BJ (cell line): ENCODE data around the gene MFAP2. TPM values are rescaled to one million over a fixed set of nuclear protein-coding genes. Genes with fewer than 3 reads are reported as not detected.
"Not testable (repeated sequence)": the region's sequence is repeated elsewhere in the genome, so short reads cannot be mapped to it uniquely, and the experiment has no call there.

ENCODE experiments used
- CTCF ChIA-PET: fragments of 350-600 bp; formaldehyde crosslinking; extraction: SDS; loops from one replicate; lab custom pipeline; 2021; ENCODE audit warnings: antibody characterized with exemption, inconsistent platforms; lab: Yijun Ruan, JAX
- POLR2A ChIA-PET: fragments of 300-600 bp; sonication (Branson Sonifier 250); formaldehyde crosslinking; extraction: SDS; loops from one replicate; lab custom pipeline; 2021; ENCODE audit warnings: antibody characterized with exemption; lab: Charles Lee
- DNase-seq: peaks from one replicate; pipeline ENCODE4 v3.0.0-alpha.2; 2011; ENCODE audit warnings: low read depth
- H3K27me3 ChIP-seq: 2 replicates; pipeline ENCODE4 v1.6.0; 2011; ENCODE audit warnings: low read length; ENCODE audit not compliant: control insufficient read depth, insufficient read depth
- H3K36me3 ChIP-seq: 2 replicates; pipeline ENCODE4 v1.5.1; 2011; ENCODE audit warnings: low read length; ENCODE audit not compliant: control insufficient read depth, insufficient read depth
- H3K4me3 ChIP-seq: 2 replicates; pipeline ENCODE4 v1.5.1; 2011; ENCODE audit warnings: low read depth, mild to moderate bottlenecking, control low read depth, low read length
- CTCF ChIP-seq: IDR thresholded peaks from 2 replicates; pipeline ENCODE4 v1.5.1; 2011; ENCODE audit warnings: low read depth, mild to moderate bottlenecking, control low read depth, inconsistent platforms, low read length, moderate library complexity; ENCODE audit not compliant: insufficient read depth
- polyA plus RNA-seq: library from polyadenylated mRNA; depleted of rRNA; stranded (reverse); fragments of >200 nt; gene quantifications from 2 replicates; pipeline ENCODE4 v1.2.3, GENCODE V29; 2011

Gene MFAP2
- polyA plus RNA-seq, 1 experiment, result 115 TPM

- Histone ChIP-seq H3K4me3 (no peak overlapping the region), H3K36me3 (peaks cover 4% of the 10 kb centered on the region), H3K27me3 (no peaks in the 10 kb centered on the region)
- CTCF ChIA-PET, result interaction anchor here (2.6 kb wide), 1 partner anchor 92 kb away, joined by 22 read pairs; no protein-coding TSS in a partner anchor
- POLR2A ChIA-PET, result no interaction called here
- no peak for TF ChIP-seq CTCF
- DNase-seq, result no peak
Observed at GRCh38 chr1:16954579-16954978, 25.8 kb downstream of the MFAP2 start.

GRCh38 chr1:16952376-16952775 is 28.0 kb downstream of the MFAP2 start:
- H3K4me3 ChIP-seq, H3K27me3 ChIP-seq, DNase-seq, H3K36me3 ChIP-seq: not testable (repeated sequence)
- POLR2A ChIA-PET, result interaction anchor here (0.8 kb wide), 1 partner anchor 58 kb away, joined by 3 read pairs; no protein-coding TSS in a partner anchor
- CTCF ChIA-PET, result interaction anchor here (0.7 to 5.4 kb wide), 21 partner anchors 8 to 341 kb away, joined by 3 to 81 read pairs (median 6); partner anchors contain the start of gene NBPF1

- CTCF ChIA-PET, result interaction anchor here (0.9 to 5.4 kb wide), 3 partner anchors 11 to 98 kb away, joined by 3 to 81 read pairs (median 37); no protein-coding TSS in a partner anchor
- H3K27me3 ChIP-seq, DNase-seq, H3K4me3 ChIP-seq, H3K36me3 ChIP-seq, POLR2A ChIA-PET: not testable (repeated sequence)
Observed at GRCh38 chr1:16949026-16949425, 31.4 kb downstream of the MFAP2 start.

GRCh38 chr1:16948282-16948891 is 32.0 kb downstream of the MFAP2 start:
- POLR2A ChIA-PET, H3K27me3 ChIP-seq, H3K4me3 ChIP-seq, DNase-seq: not testable (repeated sequence)
- CTCF ChIA-PET, result interaction anchor here (2.9 to 5.4 kb wide), 3 partner anchors 11 to 99 kb away, joined by 8 to 81 read pairs (median 37); no protein-coding TSS in a partner anchor
- H3K36me3 ChIP-seq, result peaks cover 10% of the 10 kb centered on the region

GRCh38 chr1:16946646-16947045 is 33.8 kb downstream of the MFAP2 start:
- POLR2A ChIA-PET, result no interaction called here
- Histone ChIP-seq H3K27me3 (no peaks in the 10 kb centered on the region), H3K4me3 (no peak overlapping the region), H3K36me3 (peaks cover 10% of the 10 kb centered on the region)
- TF ChIP-seq CTCF, result no peak
- CTCF ChIA-PET, result interaction anchor here (0.8 to 2.9 kb wide), 7 partner anchors 9 to 326 kb away, joined by 3 to 8 read pairs (median 3); no protein-coding TSS in a partner anchor
- no peak for DNase-seq

- H3K27me3 ChIP-seq, DNase-seq, H3K4me3 ChIP-seq, POLR2A ChIA-PET: not testable (repeated sequence)
- CTCF ChIA-PET, result interaction anchor here (0.9 to 2.9 kb wide), 5 partner anchors 8 to 325 kb away, joined by 3 to 8 read pairs (median 4); no protein-coding TSS in a partner anchor
- H3K36me3 ChIP-seq, result peaks cover 10% of the 10 kb centered on the region
Observed at GRCh38 chr1:16946185-16946584, 34.2 kb downstream of the MFAP2 start.

- DNase-seq, POLR2A ChIA-PET, H3K27me3 ChIP-seq, H3K4me3 ChIP-seq: not testable (repeated sequence)
- CTCF ChIA-PET, result interaction anchor here (2.9 kb wide), 1 partner anchor 8 kb away, joined by 8 read pairs; no protein-coding TSS in a partner anchor
- peaks cover 12% of the 10 kb centered on the region for H3K36me3 ChIP-seq
Observed at GRCh38 chr1:16945512-16945911, 34.9 kb downstream of the MFAP2 start.
